Measurements from ENCODE around the gene COL15A1.

COL15A1 gene

GRCh38 chr9:99118782-99119466 lies 175.2 kb downstream of the COL15A1 start:
- no peak for DNase-seq

- DNase-seq = no peak
These were observed 176.4 kb downstream of the COL15A1 start for GRCh38 chr9:99119976-99120655.

Measured in T1000 (cell line).